Endometrium (tissue), 2 donors: Measurements from ENCODE around the gene DISC1.
"Not testable (repeated sequence)": the region's sequence is repeated elsewhere in the genome, so short reads cannot be mapped to it uniquely, and the experiment has no call there.

Experiments
- FAIRE-seq: peaks from 2 replicates; lab custom pipeline; 2012; peaks lifted over from hg19 to GRCh38; lab: Jason Lieb, UNC
- donor health status: control.
- donor health status: control.

The DISC1 gene

GRCh38 chr1:231733063-231733462, 106.5 kb downstream of the DISC1 start:
- FAIRE-seq: no peak

GRCh38 chr1:231733672-231734071, 107.1 kb downstream of the DISC1 start:
- no peak for FAIRE-seq

GRCh38 chr1:231734417-231734816, 107.8 kb downstream of the DISC1 start:
- FAIRE-seq: no peak

GRCh38 chr1:231735411-231735810, 108.8 kb downstream of the DISC1 start:
- no peak for FAIRE-seq

GRCh38 chr1:231735941-231736340, 109.4 kb downstream of the DISC1 start:
- no peak for FAIRE-seq

GRCh38 chr1:231736464-231736863, 109.9 kb downstream of the DISC1 start:
- FAIRE-seq: no peak

GRCh38 chr1:231738554-231738953, 112.0 kb downstream of the DISC1 start:
- no peak for FAIRE-seq

- no peak for FAIRE-seq
Measured at GRCh38 chr1:231743966-231744365, 117.4 kb downstream of the DISC1 start.

- FAIRE-seq: no peak
Measured at GRCh38 chr1:231748760-231749415, 122.3 kb downstream of the DISC1 start.

- no peak for FAIRE-seq
Measured at GRCh38 chr1:231750296-231750695, 123.7 kb downstream of the DISC1 start.

- FAIRE-seq: no peak
Measured at GRCh38 chr1:231750818-231751362, 124.3 kb downstream of the DISC1 start.

GRCh38 chr1:231751415-231751814, 124.8 kb downstream of the DISC1 start:
- no peak for FAIRE-seq

GRCh38 chr1:231753313-231753712, 126.7 kb downstream of the DISC1 start:
- FAIRE-seq: no peak

- FAIRE-seq: no peak
Measured at GRCh38 chr1:231757101-231757404, 130.5 kb downstream of the DISC1 start.

GRCh38 chr1:231757759-231758158, 131.2 kb downstream of the DISC1 start:
- FAIRE-seq: no peak

GRCh38 chr1:231761252-231761651, 134.7 kb downstream of the DISC1 start:
- FAIRE-seq: no peak

GRCh38 chr1:231761747-231762541, 135.4 kb downstream of the DISC1 start:
- no peak for FAIRE-seq

- FAIRE-seq: no peak
Measured at GRCh38 chr1:231763456-231763855, 136.9 kb downstream of the DISC1 start.

GRCh38 chr1:231765825-231766224, 139.2 kb downstream of the DISC1 start:
- not testable (repeated sequence) for FAIRE-seq

GRCh38 chr1:231767471-231767870, 140.9 kb downstream of the DISC1 start:
- FAIRE-seq: no peak

- FAIRE-seq: no peak
Measured at GRCh38 chr1:231768416-231768815, 141.8 kb downstream of the DISC1 start.

- no peak for FAIRE-seq
Measured at GRCh38 chr1:231770506-231771175, 144.1 kb downstream of the DISC1 start.

GRCh38 chr1:231774719-231775335, 148.2 kb downstream of the DISC1 start:
- FAIRE-seq: no peak
